Measurements from ENCODE around the gene LPCAT1.

LPCAT1 gene

DNA sequence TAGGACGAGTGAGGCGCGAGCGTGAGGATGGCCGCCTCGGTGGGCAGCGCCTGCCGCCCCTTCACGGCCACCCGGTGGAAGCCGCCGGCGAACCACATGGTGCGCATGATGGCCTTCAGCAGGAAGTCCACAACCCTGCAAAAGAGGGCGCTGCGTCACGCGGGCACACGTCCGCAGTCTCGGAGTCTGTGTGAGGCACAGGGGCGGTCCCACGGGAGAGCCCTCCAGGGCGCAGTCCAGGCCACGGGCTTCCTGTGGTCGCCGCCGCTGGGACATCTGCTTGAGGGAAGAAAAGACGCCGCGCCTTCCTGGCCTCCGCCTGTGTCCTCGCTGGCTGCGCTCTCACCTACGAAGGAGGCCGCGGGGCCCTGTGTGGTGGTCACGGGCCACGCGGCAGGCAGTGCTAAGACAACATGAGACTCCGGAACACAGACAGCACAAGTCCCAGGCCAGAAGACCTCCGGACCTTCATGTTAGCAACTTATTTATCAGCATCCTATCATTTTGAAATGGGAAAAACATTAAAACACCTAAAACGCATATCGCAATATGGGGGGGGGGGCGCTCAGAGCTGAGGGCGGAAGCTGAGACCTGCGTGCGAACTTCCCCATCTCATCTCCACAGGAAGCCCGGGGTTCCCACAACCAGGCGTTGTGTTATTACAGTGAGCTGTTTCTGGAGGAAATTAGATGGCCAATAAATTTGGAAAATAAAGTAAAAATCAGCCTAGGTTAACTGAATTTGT is 28.8 kb downstream of the LPCAT1 start:
- no peak for DNase-seq

- no peak for DNase-seq
These were observed 29.8 kb downstream of the LPCAT1 start for GRCh38 chr5:1493941-1494340.

- no peak for DNase-seq
These were observed 30.3 kb downstream of the LPCAT1 start for GRCh38 chr5:1493413-1493812.

- DNase-seq: no peak
These were observed 31.0 kb downstream of the LPCAT1 start for GRCh38 chr5:1492757-1493156.

DNA sequence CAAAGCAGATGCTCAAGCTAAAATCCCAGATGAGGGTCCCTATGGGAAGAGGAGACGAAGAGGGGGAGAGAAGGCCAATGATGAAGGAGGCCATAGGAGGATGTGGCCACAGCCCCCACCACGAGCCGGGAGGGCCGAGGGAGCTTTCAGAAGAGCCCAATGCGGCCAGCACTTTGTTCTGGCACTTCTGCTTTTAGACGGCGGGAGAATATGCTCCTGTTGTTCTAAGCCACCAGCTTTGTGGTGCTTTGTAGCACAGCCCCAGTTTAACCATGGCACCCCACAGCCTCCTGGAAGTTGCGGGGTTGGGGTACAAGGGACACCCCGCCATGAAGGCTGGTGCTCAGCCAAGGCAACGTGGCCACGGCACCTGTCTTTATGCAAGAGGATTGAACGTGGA is 33.4 kb downstream of the LPCAT1 start:
- no peak for DNase-seq

GRCh38 chr5:1489754-1490153 is 34.0 kb downstream of the LPCAT1 start:
- DNase-seq: no peak

- DNase-seq: no peak
These were observed 34.7 kb downstream of the LPCAT1 start for GRCh38 chr5:1488882-1489680.

DNA sequence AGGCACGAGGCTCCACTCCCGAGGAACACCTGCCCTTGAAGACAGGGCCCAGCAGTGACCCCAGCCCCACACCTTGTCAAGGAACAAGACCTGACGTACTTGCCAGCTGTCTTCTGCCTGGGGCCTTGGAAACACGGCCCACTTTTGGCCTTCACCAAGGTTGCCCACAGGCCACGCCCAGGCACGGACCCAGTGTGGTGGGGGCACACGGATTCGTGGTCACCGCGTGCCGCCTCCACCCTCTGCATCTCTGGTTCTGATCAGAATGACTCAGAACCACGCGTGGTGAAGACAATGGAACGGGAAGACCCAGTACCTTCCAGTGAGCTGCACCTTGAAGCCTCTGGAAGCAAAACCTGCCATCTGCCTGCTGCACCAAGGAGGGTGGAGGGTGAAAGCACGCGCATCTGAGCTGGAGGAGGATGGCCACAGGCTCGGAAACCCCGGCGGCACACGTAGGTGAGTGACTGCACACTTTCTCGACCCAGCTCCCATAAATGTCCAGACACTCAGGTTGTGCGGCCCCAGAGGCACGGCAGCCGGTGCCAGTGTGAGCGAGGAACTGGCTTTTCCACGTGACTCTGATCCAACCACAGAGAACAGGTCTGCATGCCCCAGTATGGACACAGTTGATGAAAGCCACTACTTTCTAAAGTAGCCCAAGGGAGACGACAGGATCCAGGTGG is 36.5 kb downstream of the LPCAT1 start:
- no peak for DNase-seq

GRCh38 chr5:1486271-1486670 is 37.5 kb downstream of the LPCAT1 start:
- no peak for DNase-seq

GRCh38 chr5:1485579-1486118 is 38.1 kb downstream of the LPCAT1 start:
- DNase-seq: no peak

- DNase-seq: no peak
These were observed 38.8 kb downstream of the LPCAT1 start for GRCh38 chr5:1484730-1485578.

DNA sequence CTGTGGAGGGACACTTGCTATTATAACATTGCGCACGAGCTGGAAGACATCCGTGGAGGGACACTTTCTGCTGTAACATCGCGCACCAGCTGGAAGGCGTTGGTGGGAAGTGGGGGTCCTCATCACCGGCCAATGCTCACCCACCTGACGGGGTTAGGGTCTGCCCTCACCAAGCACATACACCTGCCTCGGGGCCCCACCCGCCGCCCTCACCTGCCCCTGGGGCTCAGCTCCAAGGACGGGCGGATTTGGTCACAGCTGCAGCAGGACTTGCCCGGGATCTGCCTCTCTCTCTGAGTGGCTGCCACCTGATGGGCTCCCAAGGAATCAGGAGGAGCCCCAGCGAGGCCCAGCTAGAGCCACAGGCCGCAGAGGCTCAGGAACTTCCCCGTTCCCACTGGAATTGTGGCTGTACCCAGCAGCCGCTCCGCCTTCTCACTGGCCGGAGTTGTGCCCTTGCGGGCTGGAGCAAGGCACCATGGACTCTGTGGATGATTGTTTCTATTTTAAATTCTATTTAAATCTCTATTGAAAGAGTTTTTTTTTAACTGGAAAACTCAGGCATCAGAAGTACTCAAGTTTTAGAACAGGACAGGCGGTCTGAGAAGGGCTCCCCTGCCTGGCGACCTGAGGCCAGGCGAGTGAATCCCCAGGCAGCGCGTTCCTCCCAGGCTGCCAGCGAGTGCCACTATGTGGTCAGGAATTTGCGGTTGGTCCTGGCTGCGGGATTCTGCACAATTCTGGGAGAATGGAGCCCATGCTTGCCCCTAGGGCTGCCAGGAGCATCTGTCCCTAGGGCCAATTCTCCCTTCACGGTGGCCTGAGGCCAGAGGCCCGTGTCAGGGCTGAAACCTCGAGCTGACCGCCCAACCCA is 39.7 kb downstream of the LPCAT1 start:
- DNase-seq: no peak

- DNase-seq: no peak
These were observed 40.7 kb downstream of the LPCAT1 start for GRCh38 chr5:1483064-1483463.

GRCh38 chr5:1481959-1482331 is 41.8 kb downstream of the LPCAT1 start:
- no peak for DNase-seq

DNA sequence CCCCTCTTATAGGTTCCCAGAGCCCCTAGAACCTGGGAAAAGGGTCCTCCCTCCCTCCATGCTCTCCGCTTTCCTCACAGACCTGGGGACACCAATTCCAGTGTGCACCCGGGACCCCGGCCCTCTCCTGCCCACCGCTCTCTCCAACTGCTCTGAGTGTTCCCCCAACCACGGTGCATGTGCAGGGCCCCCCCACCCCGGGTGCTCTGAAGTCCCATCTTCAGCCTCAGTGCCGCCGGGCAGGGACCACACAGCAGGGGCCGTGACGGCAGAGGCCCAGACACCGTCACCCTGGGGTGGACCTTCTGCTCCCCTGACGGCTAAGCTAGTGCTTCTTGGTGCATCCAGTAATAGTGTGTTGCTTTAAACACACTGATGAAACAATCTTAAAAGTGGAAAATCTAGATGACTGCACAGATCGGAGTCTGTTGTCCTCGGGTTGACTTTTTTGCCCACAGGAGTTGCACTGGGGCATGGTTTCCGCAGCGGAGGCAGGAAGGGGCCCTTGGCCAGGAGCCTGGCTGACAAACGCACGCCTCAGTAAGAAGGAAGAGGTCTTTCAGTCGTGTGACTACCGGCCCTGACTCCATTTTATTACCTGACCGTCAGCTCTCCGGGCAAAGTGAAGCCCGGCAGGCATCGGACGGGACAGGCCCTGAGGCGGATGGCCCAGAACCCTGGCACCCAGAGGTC is 42.3 kb downstream of the LPCAT1 start:
- no peak for DNase-seq

GRCh38 chr5:1480806-1481205 is 43.0 kb downstream of the LPCAT1 start:
- no peak for DNase-seq

DNA sequence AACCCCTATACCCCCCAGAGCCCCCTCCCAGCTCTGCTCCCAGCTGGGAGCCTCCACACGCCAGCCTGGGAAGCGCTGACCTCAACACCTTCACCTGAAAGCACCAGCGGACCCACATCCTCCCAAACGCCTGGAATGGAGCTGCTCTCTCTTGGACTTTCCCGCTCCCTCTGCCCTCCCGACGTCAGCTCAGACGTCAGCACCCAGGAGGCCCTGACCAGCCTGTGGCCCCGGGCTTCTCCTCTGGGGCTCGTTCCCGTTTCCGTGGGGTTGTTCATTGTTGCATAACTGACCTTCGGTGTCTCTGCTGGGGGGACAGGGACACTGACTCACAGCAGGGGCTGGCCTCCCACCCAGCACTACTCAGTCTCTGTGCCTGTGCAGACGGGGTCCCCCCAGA is 43.5 kb downstream of the LPCAT1 start:
- DNase-seq: no peak

GRCh38 chr5:1479581-1480188 is 44.1 kb downstream of the LPCAT1 start:
- DNase-seq: no peak

DNA sequence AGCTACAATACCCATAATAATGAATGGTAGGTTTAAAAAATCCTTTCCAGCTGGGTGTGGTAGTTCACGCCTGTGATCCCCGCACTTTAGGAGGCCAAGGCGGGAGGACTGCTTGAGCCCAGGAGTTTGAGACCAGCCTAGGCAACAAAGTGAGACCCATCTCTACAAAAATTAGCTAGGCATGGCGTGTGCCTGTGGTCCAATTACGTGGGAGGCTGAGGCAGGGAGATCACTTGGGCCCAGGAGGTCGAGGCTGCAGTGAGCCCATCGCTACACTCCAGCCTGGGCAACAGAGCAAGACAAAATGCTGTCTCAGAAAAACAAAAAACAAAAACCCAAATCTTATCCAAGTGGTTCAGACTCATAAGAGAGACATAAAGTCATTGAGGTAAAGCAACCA is 44.7 kb downstream of the LPCAT1 start:
- DNase-seq: no peak

- no peak for DNase-seq
These were observed 45.3 kb downstream of the LPCAT1 start for GRCh38 chr5:1478271-1479035.

All from cerebellar nuclear complex (tissue), 1 donor.